K562 (cell line): ENCODE measurements around the gene CLSTN1. TPM values are rescaled to one million over a fixed set of nuclear protein-coding genes. Genes with fewer than 3 reads are reported as not detected.

Source experiments
- BRD9 ChIP-seq: fragments of 450-650 bp; IDR thresholded peaks from 2 replicates; pipeline ENCODE4 v1.6.1; 2018; ENCODE audit warnings: low read depth; ENCODE audit not compliant: partially characterized antibody
- ELF1 ChIP-seq: fragments of 200-800 bp; sonication (Bioruptor generic); IDR thresholded peaks from 2 replicates; pipeline ENCODE4 v1.6.1; 2016; ENCODE audit warnings: missing genetic modification characterization, missing compliant biosample characterization
- FOSL1 ChIP-seq: fragments of 200-800 bp; sonication (Bioruptor generic); conservative IDR thresholded peaks from 2 replicates; pipeline ENCODE4 v1.6.1; 2016; ENCODE audit warnings: missing genetic modification characterization, missing compliant biosample characterization
- FOXP1 ChIP-seq: sonication (generic); formaldehyde crosslinking; IDR thresholded peaks from 2 replicates; pipeline ENCODE4 v1.8.0; 2022; ENCODE audit warnings: mild to moderate bottlenecking, missing genetic modification reagents
- HDAC1 ChIP-seq, 2 experiments: fragments of 450-650 bp; IDR thresholded peaks; 2 replicates each; pipeline ENCODE4 v1.6.1; 2016 to 2017; ENCODE audit warnings: inconsistent platforms in 1 of 2, mild to moderate bottlenecking in 1 of 2, moderate library complexity in 1 of 2
- HMG20A ChIP-seq: fragments of 450-650 bp; formaldehyde crosslinking; conservative IDR thresholded peaks from 2 replicates; pipeline ENCODE4 v1.4.0; 2020; ENCODE audit warnings: mild to moderate bottlenecking, mixed read lengths
- IRF2 ChIP-seq: sonication (generic); formaldehyde crosslinking; IDR thresholded peaks from 2 replicates; pipeline ENCODE4 v1.8.1; 2022; ENCODE audit warnings: mild to moderate bottlenecking, missing genetic modification reagents
- KLF1 ChIP-seq: fragments of 450-650 bp; IDR thresholded peaks from 2 replicates; pipeline ENCODE4 v1.6.1; 2016; ENCODE audit warnings: missing genetic modification characterization, missing compliant biosample characterization
- SIN3B ChIP-seq: fragments of 450-650 bp; IDR thresholded peaks from 2 replicates; pipeline ENCODE4 v1.6.1; 2017; ENCODE audit warnings: low read depth, mild to moderate bottlenecking, moderate library complexity
- SMAD4 ChIP-seq: fragments of 250-450 bp; sonication (Bioruptor Pico); conservative IDR thresholded peaks from 2 replicates; pipeline ENCODE4 v1.8.0; 2021; ENCODE audit warnings: inconsistent platforms, mild to moderate bottlenecking, moderate library complexity
- SMARCE1 ChIP-seq: fragments of 450-650 bp; IDR thresholded peaks from 2 replicates; pipeline ENCODE4 v1.7.1; 2016; ENCODE audit warnings: mild to moderate bottlenecking
- SP1 ChIP-seq: sonication (generic); formaldehyde crosslinking; IDR thresholded peaks from 2 replicates; pipeline ENCODE4 v1.8.1; 2022; ENCODE audit warnings: mild to moderate bottlenecking, missing genetic modification reagents
- SRSF9 ChIP-seq: fragments of 200-400 bp; formaldehyde crosslinking; IDR thresholded peaks from 2 replicates; pipeline ENCODE4 v1.6.1; 2017; ENCODE audit warnings: low read depth, low read length, borderline replicate concordance
- WHSC1 ChIP-seq: IDR thresholded peaks from one replicate; pipeline ENCODE4 v1.6.1; 2012; ENCODE audit warnings: low read length, control low read depth, inconsistent platforms
- ZFP36 ChIP-seq: fragments of 150-350 bp; IDR thresholded peaks from 2 replicates; pipeline ENCODE4 v1.6.1; 2018; ENCODE audit warnings: low read length, low read depth; ENCODE audit not compliant: partially characterized antibody
- ZFPM2 ChIP-seq: fragments of 250-450 bp; sonication (Bioruptor Pico); IDR thresholded peaks from 2 replicates; pipeline ENCODE4 v1.5.1; 2022; ENCODE audit warnings: mild to moderate bottlenecking
- ZNF197 ChIP-seq: fragments of 200-800 bp; sonication (Bioruptor generic); IDR thresholded peaks from 2 replicates; pipeline ENCODE4 v1.6.1; 2016; ENCODE audit warnings: low read depth, missing genetic modification characterization, missing compliant biosample characterization
- ZNF431 ChIP-seq: sonication (generic); formaldehyde crosslinking; IDR thresholded peaks from 2 replicates; pipeline ENCODE4 v1.8.0; 2022; ENCODE audit warnings: mild to moderate bottlenecking, missing genetic modification reagents
- polyA plus RNA-seq, 8 experiments: library from polyadenylated mRNA; depleted of rRNA in 4 of 8; stranded (reverse) in 5 of 8; unstranded in 3 of 8; fragments of >200 nt; fragmentation: Nextera tagmentation in 2 of 8; fragmentation: Illumina TruSeq in 1 of 8; extraction: Ambion mirVana in 2 of 8; extraction: Trizol in 1 of 8; gene quantifications; 2 replicates each; pipeline versions ENCODE4 v1.2.1 to v1.2.3, GENCODE V29; 2011 to 2014; ENCODE audit warnings: inconsistent platforms in 1 of 8, missing spikeins in 1 of 8
- total RNA-seq, 7 experiments: library from RNA; depleted of rRNA in 6 of 7; stranded (reverse); fragments of >200 nt in 6 of 7; fragmentation: Illumina TruSeq in 2 of 7; extraction: Trizol in 2 of 7; gene quantifications; 2 replicates each; pipeline versions ENCODE4 v1.2.1 to v1.2.3, GENCODE V29; 2011 to 2021; ENCODE audit warnings: low replicate concordance in 1 of 7
- TF ChIP-seq, protein P1 (sequence below), 2 experiments: IDR thresholded peaks; 2 replicates each; pipeline ENCODE4 v1.6.1; 2011; ENCODE audit warnings: borderline replicate concordance in 1 of 2, control low read depth in 1 of 2, low read depth in 1 of 2, low read length in 1 of 2, mild to moderate bottlenecking in 1 of 2, mixed read lengths in 1 of 2, moderate library complexity in 1 of 2; ENCODE audit not compliant: insufficient read depth in 1 of 2, insufficient read length in 1 of 2, poor library complexity in 1 of 2, severe bottlenecking in 1 of 2; ENCODE audit errors: extremely low read depth in 1 of 2
- TF ChIP-seq, protein P2 (sequence below), 3 experiments: fragments of 200-800 bp in 1 of 3; fragments of 250-450 bp in 1 of 3; fragments of 450-650 bp in 1 of 3; sonication (Bioruptor Pico) in 1 of 3; sonication (Bioruptor generic) in 1 of 3; formaldehyde crosslinking in 1 of 3; IDR thresholded peaks; 2 replicates each; pipeline versions ENCODE4 v1.6.1 to v1.8.0; 2016 to 2022; ENCODE audit warnings: mild to moderate bottlenecking in 2 of 3, missing genetic modification characterization in 2 of 3, missing compliant biosample characterization in 1 of 3, moderate library complexity in 1 of 3

CLSTN1 gene
- total and polyA plus RNA-seq, 9 of the 15 experiments (the other 6 are each of a cell fraction or from before 2014, with no cell fraction given): 1.1 to 32.5 (median 13.3) TPM

DNA sequence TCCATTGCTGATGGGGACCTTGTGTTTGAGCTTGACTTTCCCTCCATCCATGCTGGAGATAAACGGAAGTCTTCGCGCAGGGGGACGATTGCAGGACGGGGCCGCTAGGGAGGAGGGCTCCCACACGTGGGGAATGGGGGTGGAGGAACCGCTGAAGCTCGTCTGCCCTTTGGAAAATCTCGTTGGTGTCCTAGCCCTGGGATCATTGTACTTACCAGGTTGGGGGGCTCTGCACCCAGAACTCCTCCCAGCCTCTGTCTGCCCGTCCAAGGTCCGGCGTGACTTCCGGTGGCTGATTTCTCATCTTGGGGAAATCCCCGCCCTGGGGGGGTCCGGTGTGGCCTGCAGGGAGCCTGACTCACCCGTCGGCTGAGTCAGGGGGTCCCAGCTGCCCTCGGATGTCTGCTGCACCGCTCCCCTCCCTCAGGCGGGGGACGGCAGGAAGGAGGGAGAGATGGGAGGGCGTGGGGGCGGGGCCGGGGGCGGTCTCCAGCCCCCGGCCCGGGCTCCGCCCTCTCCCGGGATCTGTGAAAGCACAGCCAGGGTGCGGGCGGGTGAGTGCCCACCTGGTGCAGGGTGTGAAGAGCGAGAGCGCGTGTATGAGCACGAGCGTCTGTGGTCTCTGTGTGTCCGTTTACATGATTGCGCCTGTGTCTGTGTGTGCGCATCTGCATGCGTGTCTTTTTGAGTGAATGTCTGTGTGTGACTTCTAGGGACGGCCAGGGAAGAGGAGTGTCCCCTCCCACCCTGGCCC is 136.5 kb downstream of the CLSTN1 start (continued):
- TF ChIP-seq ZFP36 (no peak), FOXP1 (CRISPR knock-in tag) (no peak), ZNF197 (CRISPR knock-in tag) (peak; percentile 24; the same call in 1 of the 2 replicates), WHSC1 (no peak), IRF2 (CRISPR knock-in tag) (no peak), SP1 (peak; percentile 71), KLF1 (tag) (peak; percentile 46; the same call in 1 of the 2 replicates), HDAC1 (IDR thresholded peaks at IDR 0.05) (peak in 1 of 2 experiments; percentile 84; a peak in 2 of 4 replicates), BRD9 (peak; percentile 62), SMARCE1 (peak; percentile 76), SIN3B (0 out of 2 replicates have a peak, but pooled peaks have one; percentile 11), FOSL1 (peak; percentile 62), ELF1 (tag) (peak; percentile 74), HMG20A (CRISPR knock-in tag) (no peak), ZFPM2 (CRISPR knock-in tag) (no peak), ZNF431 (CRISPR knock-in tag) (0 out of 2 replicates have a peak, but pooled peaks have one; percentile 51), SMAD4 (peak; percentile 44; the same call in 1 of the 2 replicates), SRSF9 (no peak)
- TF ChIP-seq, protein P1, sequence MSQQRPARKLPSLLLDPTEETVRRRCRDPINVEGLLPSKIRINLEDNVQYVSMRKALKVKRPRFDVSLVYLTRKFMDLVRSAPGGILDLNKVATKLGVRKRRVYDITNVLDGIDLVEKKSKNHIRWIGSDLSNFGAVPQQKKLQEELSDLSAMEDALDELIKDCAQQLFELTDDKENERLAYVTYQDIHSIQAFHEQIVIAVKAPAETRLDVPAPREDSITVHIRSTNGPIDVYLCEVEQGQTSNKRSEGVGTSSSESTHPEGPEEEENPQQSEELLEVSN (IDR thresholded peaks at IDR 0.05; ENCODE audit: borderline replicate concordance in 1 of 2, extremely low read depth in 1 of 2, insufficient read depth in 1 of 2, insufficient read length in 1 of 2, low read depth in 1 of 2, low read length in 1 of 2, poor library complexity in 1 of 2, severe bottlenecking in 1 of 2): peak; percentile 88 to 95
- TF ChIP-seq, protein P2, sequence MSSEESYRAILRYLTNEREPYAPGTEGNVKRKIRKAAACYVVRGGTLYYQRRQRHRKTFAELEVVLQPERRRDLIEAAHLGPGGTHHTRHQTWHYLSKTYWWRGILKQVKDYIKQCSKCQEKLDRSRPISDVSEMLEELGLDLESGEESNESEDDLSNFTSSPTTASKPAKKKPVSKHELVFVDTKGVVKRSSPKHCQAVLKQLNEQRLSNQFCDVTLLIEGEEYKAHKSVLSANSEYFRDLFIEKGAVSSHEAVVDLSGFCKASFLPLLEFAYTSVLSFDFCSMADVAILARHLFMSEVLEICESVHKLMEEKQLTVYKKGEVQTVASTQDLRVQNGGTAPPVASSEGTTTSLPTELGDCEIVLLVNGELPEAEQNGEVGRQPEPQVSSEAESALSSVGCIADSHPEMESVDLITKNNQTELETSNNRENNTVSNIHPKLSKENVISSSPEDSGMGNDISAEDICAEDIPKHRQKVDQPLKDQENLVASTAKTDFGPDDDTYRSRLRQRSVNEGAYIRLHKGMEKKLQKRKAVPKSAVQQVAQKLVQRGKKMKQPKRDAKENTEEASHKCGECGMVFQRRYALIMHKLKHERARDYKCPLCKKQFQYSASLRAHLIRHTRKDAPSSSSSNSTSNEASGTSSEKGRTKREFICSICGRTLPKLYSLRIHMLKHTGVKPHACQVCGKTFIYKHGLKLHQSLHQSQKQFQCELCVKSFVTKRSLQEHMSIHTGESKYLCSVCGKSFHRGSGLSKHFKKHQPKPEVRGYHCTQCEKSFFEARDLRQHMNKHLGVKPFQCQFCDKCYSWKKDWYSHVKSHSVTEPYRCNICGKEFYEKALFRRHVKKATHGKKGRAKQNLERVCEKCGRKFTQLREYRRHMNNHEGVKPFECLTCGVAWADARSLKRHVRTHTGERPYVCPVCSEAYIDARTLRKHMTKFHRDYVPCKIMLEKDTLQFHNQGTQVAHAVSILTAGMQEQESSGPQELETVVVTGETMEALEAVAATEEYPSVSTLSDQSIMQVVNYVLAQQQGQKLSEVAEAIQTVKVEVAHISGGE (CRISPR knock-in tag; IDR thresholded peaks at IDR 0.05): peak in 2 of 3 experiments; percentile 71 to 95; a peak in 3 of 6 replicates
